GM12878 (cell line): Measurements from ENCODE around the gene CENATAC. TPM values are rescaled to one million over a fixed set of nuclear protein-coding genes. Genes with fewer than 3 reads are reported as not detected.
A peak's percentile ranks its signal among the peaks of the same experiment; 100 is the strongest.

Experiments used
- ATAC-seq: fragments of 200-7000 bp; cut with Tn5 transposase; 3 replicates; pipeline ENCODE4 v1.9.1; 2020; ENCODE audit warnings: mild to moderate bottlenecking, moderate library complexity
- BruUV-seq: library from RNA; stranded (reverse); fragments of 400-500 nt; replicated peaks from 2 replicates; lab custom pipeline; 2021; lab: Mats Ljungman, UMichigan
- CTCF ChIA-PET: fragments of 300-600 bp; sonication (Branson Sonifier 250); formaldehyde crosslinking; extraction: SDS; loops from one replicate; lab custom pipeline; 2021; ENCODE audit warnings: inconsistent platforms; lab: Yijun Ruan, JAX
- POLR2A ChIA-PET: fragments of 350-600 bp; formaldehyde crosslinking; extraction: SDS; loops from one replicate; lab custom pipeline; 2021; ENCODE audit warnings: inconsistent platforms; lab: Charles Lee
- RAD21 ChIA-PET: fragments of 300-600 bp; sonication (Branson Sonifier 250); formaldehyde crosslinking; loops from one replicate; lab custom pipeline; 2023; ENCODE audit warnings: antibody characterized with exemption; ENCODE audit not compliant: unreplicated experiment; lab: Charles Lee
- SMC1A ChIA-PET: fragments of 300-600 bp; sonication (Branson Sonifier 250); formaldehyde crosslinking; loops from one replicate; lab custom pipeline; 2023; ENCODE audit not compliant: unreplicated experiment, uncharacterized antibody; lab: Charles Lee
- DNase-seq: peaks from one replicate; pipeline ENCODE4 v3.0.0-alpha.2; 2011; ENCODE audit warnings: low read depth, low spot score
- FAIRE-seq: peaks from 3 replicates; lab custom pipeline; 2011; peaks lifted over from hg19 to GRCh38; lab: Jason Lieb, UNC
- H2AFZ ChIP-seq: 2 replicates; pipeline ENCODE4 v1.6.0; 2011; ENCODE audit warnings: low read depth, low read length, control low read depth; ENCODE audit not compliant: control insufficient read depth
- H3K27ac ChIP-seq: 2 replicates; pipeline ENCODE4 v1.5.1; 2011; ENCODE audit warnings: control low read depth; ENCODE audit not compliant: control insufficient read depth, insufficient read depth
- H3K27me3 ChIP-seq, 2 experiments: replicated peaks in 1 of 2; 2 replicates each; pipeline versions ENCODE4 v1.6.0 to v1.6.1; 2011; ENCODE audit warnings: low read length in 1 of 2; ENCODE audit not compliant: control insufficient read depth in 2 of 2, insufficient read depth in 2 of 2
- H3K36me3 ChIP-seq, 2 experiments: 2 replicates each; pipeline ENCODE4 v1.5.1; 2011; ENCODE audit warnings: low read length in 1 of 2; ENCODE audit not compliant: control insufficient read depth in 2 of 2, insufficient read depth in 2 of 2
- H3K4me1 ChIP-seq: 2 replicates; pipeline ENCODE4 v1.6.1; 2011; ENCODE audit warnings: mild to moderate bottlenecking, low read length, moderate library complexity, mixed read lengths; ENCODE audit not compliant: control insufficient read depth, insufficient read depth
- H3K4me2 ChIP-seq: 2 replicates; pipeline ENCODE4 v1.6.0; 2011; ENCODE audit warnings: control low read depth; ENCODE audit not compliant: control insufficient read depth, insufficient read depth
- H3K4me3 ChIP-seq: fragments of 200-600 bp; sonication (generic); 2 replicates; pipeline ENCODE4 v1.5.1; 2016
- H3K79me2 ChIP-seq: 2 replicates; pipeline ENCODE4 v1.6.0; 2011; ENCODE audit warnings: low read length; ENCODE audit not compliant: control insufficient read depth, insufficient read depth
- H3K9ac ChIP-seq: 2 replicates; pipeline ENCODE4 v1.8.0; 2011; ENCODE audit warnings: low read length, control low read depth, mixed read lengths; ENCODE audit not compliant: control insufficient read depth, insufficient read depth
- H3K9me3 ChIP-seq: replicated peaks from 3 replicates; pipeline ENCODE4 v1.5.1; 2011; ENCODE audit warnings: mild to moderate bottlenecking, low read length; ENCODE audit not compliant: control insufficient read depth, insufficient read depth
- H4K20me1 ChIP-seq: 2 replicates; pipeline ENCODE4 v1.6.0; 2011; ENCODE audit not compliant: control insufficient read depth, insufficient read depth
- CEBPB ChIP-seq, 2 experiments: fragments of 150-350 bp in 1 of 2; IDR thresholded peaks; 2 replicates each; pipeline ENCODE4 v1.6.1; 2012 to 2014; ENCODE audit warnings: low read depth in 2 of 2, low read length in 2 of 2, borderline replicate concordance in 1 of 2, inconsistent platforms in 1 of 2
- SP1 ChIP-seq: IDR thresholded peaks from one replicate; pipeline ENCODE4 v1.6.1; 2011; ENCODE audit warnings: low read depth, low read length
- WGBS: methylation state at CpG from one replicate; pipeline ENCODE4 v1.1.6; 2016; ENCODE audit warnings: low lambda C conversion rate; ENCODE audit not compliant: insufficient replicate concordance, insufficient coverage; ENCODE audit errors: missing lambda C conversion rate; 5-methylcytosine and 5-hydroxymethylcytosine counted together
- in situ Hi-C: fragments of 300-500 bp; cut with MboI; formaldehyde crosslinking; loops from 9 replicates; pipeline ENCODE4 v1.14.3; 2018; ENCODE audit warnings: mixed read lengths
- intact Hi-C: fragments of 100-400 bp; cut with micrococcal nuclease; formaldehyde crosslinking; loops from one replicate; pipeline ENCODE4 v1.14.2; 2022; ENCODE audit not compliant: unreplicated experiment
- polyA plus RNA-seq, 11 experiments: library from polyadenylated mRNA; depleted of rRNA in 4 of 11; unstranded in 6 of 11; stranded (reverse) in 5 of 11; fragments of >200 nt; fragmentation: Nextera tagmentation in 4 of 11; fragmentation: Illumina TruSeq in 1 of 11; extraction: Ambion mirVana in 4 of 11; extraction: Trizol in 1 of 11; gene quantifications; 1 replicate in 1 of 11; 2 replicates in 10 of 11; pipeline versions ENCODE4 v1.2.1 to v1.2.3, GENCODE V29; 2011 to 2016; ENCODE audit warnings: inconsistent platforms in 2 of 11, missing spikeins in 2 of 11, low read depth in 1 of 11
- total RNA-seq, 4 experiments: library from RNA; depleted of rRNA in 3 of 4; stranded (reverse); fragments of >200 nt in 3 of 4; fragmentation: Illumina TruSeq in 1 of 4; extraction: Trizol in 1 of 4; gene quantifications; 2 replicates each; pipeline versions ENCODE4 v1.2.1 to v1.2.3, GENCODE V29; 2013 to 2021
- TF ChIP-seq, protein P1 (sequence below), 3 experiments: IDR thresholded peaks in 2 of 3; conservative IDR thresholded peaks in 1 of 3; 2 replicates each; pipeline ENCODE4 v1.5.1; 2011; ENCODE audit warnings: low read depth in 3 of 3, low read length in 3 of 3, mild to moderate bottlenecking in 3 of 3, control low read depth in 2 of 3, moderate library complexity in 2 of 3, inconsistent platforms in 1 of 3, mixed read lengths in 1 of 3; ENCODE audit not compliant: control insufficient read depth in 2 of 3, insufficient read depth in 1 of 3; ENCODE audit errors: extremely low read depth in 1 of 3

The CENATAC gene
- total and polyA plus RNA-seq, 10 of the 15 experiments (the other 5 are each of a cell fraction or from before 2014, with no cell fraction given), result 4.8 to 37.1 (median 24.1) TPM

DNA sequence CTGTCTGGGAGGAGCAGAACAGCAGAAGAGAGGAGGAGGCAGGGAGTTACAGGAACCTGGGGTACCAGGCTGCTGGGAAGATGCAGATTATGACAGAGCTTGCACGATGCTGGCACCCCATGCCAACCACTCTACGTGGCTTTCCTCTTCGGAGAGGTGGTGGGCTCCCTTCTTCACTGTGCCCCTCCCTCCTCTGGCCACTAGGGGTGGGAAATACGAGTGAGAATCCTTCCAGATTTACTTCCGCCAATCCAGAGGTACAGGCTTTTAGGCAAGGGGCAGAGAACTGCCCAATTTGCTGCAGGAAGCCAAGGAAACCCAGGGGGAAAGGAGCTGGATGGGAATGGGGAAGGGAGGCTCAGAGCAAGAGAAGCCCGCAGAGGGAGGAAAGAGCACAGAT lies 46.8 kb downstream of the CENATAC start:
- no TSS peak for BruUV-seq
- ATAC-seq (0 out of 3 replicates have a peak, but pooled peaks have one; percentile 10), FAIRE-seq (no peak), DNase-seq (no peak)
- intact Hi-C loops, result no loop called here
- H3K4me1 ChIP-seq, result peaks cover 9% of the 10 kb centered on the region; the same call in 1 of the 2 replicates
- no peak overlapping the region for H3K27ac ChIP-seq
- H3K4me3 ChIP-seq, result no peak overlapping the region
- WGBS, result 95% methylated on average over 6 of the region's 6 CpGs
- TF ChIP-seq CEBPB (IDR thresholded peaks at IDR 0.05; ENCODE audit: borderline replicate concordance in 1 of 2, low read depth in 2 of 2, low read length in 2 of 2), result no peak
- TF ChIP-seq, protein P1, sequence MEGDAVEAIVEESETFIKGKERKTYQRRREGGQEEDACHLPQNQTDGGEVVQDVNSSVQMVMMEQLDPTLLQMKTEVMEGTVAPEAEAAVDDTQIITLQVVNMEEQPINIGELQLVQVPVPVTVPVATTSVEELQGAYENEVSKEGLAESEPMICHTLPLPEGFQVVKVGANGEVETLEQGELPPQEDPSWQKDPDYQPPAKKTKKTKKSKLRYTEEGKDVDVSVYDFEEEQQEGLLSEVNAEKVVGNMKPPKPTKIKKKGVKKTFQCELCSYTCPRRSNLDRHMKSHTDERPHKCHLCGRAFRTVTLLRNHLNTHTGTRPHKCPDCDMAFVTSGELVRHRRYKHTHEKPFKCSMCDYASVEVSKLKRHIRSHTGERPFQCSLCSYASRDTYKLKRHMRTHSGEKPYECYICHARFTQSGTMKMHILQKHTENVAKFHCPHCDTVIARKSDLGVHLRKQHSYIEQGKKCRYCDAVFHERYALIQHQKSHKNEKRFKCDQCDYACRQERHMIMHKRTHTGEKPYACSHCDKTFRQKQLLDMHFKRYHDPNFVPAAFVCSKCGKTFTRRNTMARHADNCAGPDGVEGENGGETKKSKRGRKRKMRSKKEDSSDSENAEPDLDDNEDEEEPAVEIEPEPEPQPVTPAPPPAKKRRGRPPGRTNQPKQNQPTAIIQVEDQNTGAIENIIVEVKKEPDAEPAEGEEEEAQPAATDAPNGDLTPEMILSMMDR (IDR thresholded peaks at IDR 0.05 in 2 of 3, conservative IDR thresholded peaks at IDR 0.05 in 1 of 3; ENCODE audit: control insufficient read depth in 2 of 3, extremely low read depth in 1 of 3, insufficient read depth in 1 of 3, low read depth in 3 of 3, low read length in 3 of 3), result peak in 1 of 3 experiments; percentile 25; a peak in 1 of 6 replicates
- RAD21 ChIA-PET, result no interaction called here
- H3K36me3 ChIP-seq, result peaks cover 29 to 34% of the 10 kb centered on the region in 2 experiments
- H3K79me2 ChIP-seq, result no peaks in the 10 kb centered on the region; the same call in 1 of the 2 replicates
- no peaks in the 10 kb centered on the region for H3K27me3 ChIP-seq
- no peak overlapping the region for H3K4me2 ChIP-seq
- no peaks in the 10 kb centered on the region for H3K9me3 ChIP-seq
- POLR2A ChIA-PET, result interaction anchor here (0.7 kb wide), 1 partner anchor 11 kb away, joined by 3 read pairs; no protein-coding TSS in a partner anchor
- in situ Hi-C loops, result no loop called here
- no peaks in the 10 kb centered on the region for H4K20me1 ChIP-seq
- no peak overlapping the region for H3K9ac ChIP-seq
- no peak overlapping the region for H2AFZ ChIP-seq
- CTCF ChIA-PET, result interaction anchor here (1.1 kb wide), 1 partner anchor 13 kb away, joined by 3 read pairs; no protein-coding TSS in a partner anchor
- SMC1A ChIA-PET, result no interaction called here

DNA sequence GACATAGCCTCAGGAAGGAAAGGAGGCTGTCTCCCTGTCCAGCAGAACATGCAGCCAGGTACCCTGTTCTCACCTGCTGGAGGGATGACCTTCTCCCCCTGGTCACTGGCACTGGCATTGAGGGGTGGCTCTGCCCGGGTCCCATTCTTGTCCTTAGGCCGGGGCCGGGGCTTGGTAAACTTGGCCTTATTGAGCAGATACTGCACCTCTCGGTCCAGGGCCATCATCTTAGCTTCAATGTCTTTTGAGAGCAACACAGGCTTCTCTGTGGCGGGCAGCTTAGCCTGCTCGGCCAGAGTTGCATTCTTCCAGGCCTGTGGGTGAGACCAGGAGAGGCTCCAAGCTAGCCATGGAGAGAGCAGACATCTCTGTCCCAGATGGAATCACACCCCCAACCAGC lies 48.6 kb downstream of the CENATAC start:
- no peak overlapping the region for H2AFZ ChIP-seq
- H3K79me2 ChIP-seq, result peaks cover 6% of the 10 kb centered on the region
- no TSS peak for BruUV-seq
- H3K4me1 ChIP-seq, result peaks cover 9% of the 10 kb centered on the region; the same call in 1 of the 2 replicates
- no peak overlapping the region for H3K4me3 ChIP-seq
- no peaks in the 10 kb centered on the region for H4K20me1 ChIP-seq
- intact Hi-C loops, result no loop called here
- H3K9me3 ChIP-seq, result no peaks in the 10 kb centered on the region
- H3K27ac ChIP-seq, result no peak overlapping the region
- DNase-seq, result no peak
- no peak overlapping the region for H3K4me2 ChIP-seq
- WGBS, result over 99% methylated on average over 6 of the region's 6 CpGs
- no peaks in the 10 kb centered on the region for H3K27me3 ChIP-seq
- ATAC-seq, result no peak
- no peak overlapping the region for H3K9ac ChIP-seq
- in situ Hi-C loops, result no loop called here
- ChIA-PET CTCF (interaction anchor here (1.0 kb wide), 1 partner anchor 14 kb away, joined by 4 read pairs; no protein-coding TSS in a partner anchor), POLR2A (interaction anchor here (0.5 to 2.5 kb wide), 2 partner anchors 9 to 286 kb away, joined by 4 to 10 read pairs; no protein-coding TSS in a partner anchor), RAD21 (interaction anchor here (1.5 kb wide), 1 partner anchor 177 kb away, joined by 3 read pairs; no protein-coding TSS in a partner anchor), SMC1A (no interaction called here)
- TF ChIP-seq SP1, result no peak
- H3K36me3 ChIP-seq, result peaks cover 40% of the 10 kb centered on the region in 2 experiments
- FAIRE-seq, result no peak
